ENCODE data around the gene VAMP2.

VAMP2 gene

DNA sequence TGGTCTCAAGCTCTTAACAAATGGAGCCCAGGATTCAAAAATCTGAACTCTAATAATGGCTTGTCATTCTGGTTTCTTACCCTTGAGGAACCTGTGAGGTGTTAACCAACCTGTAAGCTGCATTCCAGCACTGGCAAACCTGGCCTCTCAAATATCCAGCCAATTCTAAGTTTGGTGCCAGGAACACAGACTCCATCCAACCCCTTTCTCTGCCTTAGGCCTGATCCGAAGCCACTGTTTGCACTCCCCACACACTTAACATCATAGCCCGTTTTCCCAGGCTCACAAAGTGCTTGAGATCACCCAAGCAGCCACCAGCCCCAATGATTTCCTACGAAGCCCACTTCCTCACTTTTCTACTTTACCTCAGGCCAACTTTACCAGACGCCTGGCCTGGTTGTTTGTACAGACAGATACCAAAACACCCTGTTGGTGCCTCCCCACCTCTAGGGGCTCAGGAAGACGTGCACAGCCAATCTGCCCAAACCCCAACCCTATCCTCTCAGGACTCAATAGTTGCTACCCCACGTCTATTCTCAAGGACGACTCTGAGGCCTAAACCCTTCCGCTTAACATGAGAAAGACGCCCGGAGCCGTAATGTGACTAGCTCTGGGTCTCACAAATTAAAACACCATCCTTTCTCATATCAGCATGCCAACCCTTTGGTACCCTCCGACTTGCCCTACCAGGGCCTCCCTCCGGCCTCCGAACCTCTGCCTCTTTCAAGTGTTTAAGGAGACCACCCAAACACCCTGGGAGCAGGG is 7.3 kb downstream of the VAMP2 start:
- no peak for DNase-seq

GRCh38 chr17:8154608-8155155 is 8.1 kb downstream of the VAMP2 start:
- no peak for DNase-seq

GRCh38 chr17:8153957-8154607 is 8.7 kb downstream of the VAMP2 start:
- peak; percentile 98 to 99 (median 99) for DNase-seq

DNA sequence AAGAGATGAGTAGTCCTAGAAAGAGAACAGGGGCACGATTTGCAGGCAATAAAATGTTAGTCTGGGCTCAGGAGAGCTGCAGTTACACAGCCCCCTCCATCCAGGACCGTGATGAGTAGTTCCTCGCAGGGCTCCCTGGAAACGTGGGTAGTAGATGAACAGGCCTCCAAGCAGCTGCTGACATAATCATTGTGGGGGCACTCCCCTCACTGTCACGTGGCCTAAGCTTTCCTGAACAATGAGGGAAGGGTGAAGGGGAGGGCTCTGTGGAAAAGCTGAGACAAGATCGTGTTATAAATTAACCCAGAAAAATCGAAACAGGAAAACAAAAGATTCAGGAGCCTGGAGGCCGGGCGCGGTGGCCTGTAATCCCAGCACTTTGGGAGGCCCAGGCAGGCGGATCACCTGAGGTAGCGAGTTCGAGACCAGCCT is 9.2 kb downstream of the VAMP2 start:
- peak; percentile 94 to 98 (median 95) for DNase-seq

GRCh38 chr17:8153031-8153451 is 9.7 kb downstream of the VAMP2 start:
- DNase-seq = no peak

DNA sequence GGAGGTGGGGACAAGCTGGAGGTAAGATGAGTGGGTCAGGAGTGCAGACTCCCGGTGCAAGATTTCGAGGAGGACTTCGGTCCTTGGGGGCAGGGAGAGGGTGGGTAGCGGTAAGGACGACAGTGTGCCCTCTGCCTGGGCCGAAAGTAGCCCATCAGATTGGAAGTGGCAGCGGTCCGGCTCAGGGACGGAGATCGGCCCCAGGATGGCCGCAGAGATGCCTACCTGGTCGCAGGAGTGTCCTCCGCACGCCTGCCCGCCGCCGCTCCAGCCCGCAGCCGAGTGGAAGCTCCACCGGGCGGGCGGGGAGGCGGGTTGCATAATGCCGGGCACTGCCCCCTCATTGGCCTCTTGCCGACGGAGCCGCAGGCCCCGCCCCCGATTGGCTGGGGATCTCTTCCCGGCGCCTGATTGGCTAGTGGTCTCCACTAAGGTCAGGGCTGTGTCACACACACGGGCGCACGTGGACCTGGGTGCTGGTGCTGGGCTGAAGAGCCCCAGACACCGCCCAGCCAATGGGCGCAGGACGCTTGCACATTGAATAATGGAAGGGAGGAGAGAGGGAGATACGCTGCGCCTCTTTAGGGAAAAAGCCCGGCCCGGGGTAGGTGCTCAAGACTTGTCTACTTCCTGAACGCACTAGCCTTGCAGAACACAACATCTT is 10.5 kb downstream of the VAMP2 start, which contains the start of gene PER1:
PER1 (minus strand) TSS at position 293 of the 664 bp plus-strand sequence. CDS start 1,698 bp downstream, outside the sequence.
- peak; percentile 97 to 98 (median 98) for DNase-seq

DNA sequence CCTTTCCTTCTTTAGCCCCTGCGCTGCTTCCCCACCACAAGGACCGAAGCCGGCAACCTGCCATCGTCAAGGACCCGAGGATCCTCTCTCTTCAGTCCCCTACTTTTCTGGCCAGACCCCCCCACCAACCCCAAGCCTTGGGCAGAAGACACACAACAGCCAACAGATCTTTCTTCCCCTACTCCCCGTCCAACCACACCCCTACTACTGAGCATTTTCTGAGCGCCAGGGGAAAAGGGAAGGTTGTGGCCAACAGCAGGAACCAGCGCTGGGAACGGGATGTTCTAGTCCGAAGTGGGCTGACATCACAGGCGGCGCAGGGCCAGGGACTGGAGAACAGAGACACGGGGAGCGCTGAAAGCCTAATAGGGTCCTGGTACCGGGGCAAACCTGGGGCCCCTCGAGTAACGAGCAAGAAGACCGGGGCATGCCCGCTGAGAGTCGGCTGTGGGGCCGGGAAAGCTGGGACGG is 11.1 kb downstream of the VAMP2 start:
- peak; percentile 84 to 93 (median 90) for DNase-seq

DNA sequence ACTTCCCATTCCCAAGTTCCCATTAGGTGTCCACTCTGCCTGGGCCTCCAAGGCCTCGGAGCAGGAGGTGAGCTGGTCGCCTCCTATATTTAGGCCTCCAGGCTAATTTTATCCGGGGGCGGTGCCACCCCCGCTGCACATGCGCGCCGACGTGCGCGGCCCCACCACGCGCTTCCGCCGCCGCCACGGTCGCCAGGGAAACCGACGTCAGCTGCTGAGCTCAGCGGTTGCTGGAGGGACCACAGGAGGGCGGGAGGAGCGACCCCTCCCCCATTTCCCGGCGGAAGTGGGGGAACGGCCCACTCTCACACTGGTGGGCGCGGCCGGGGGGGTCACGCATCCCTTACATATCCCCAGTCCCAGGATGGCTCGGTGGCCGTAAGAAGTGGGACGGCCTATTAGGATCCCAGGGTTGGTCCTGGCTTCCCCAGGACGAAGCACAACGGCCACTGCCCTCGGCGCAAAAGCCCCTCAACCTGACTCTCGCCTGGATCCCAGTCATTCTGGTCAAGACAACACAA is 11.6 kb downstream of the VAMP2 start:
- DNase-seq = peak; percentile 93 to 97 (median 96)

- DNase-seq = no peak
Observed at GRCh38 chr17:8150194-8151119, 12.3 kb downstream of the VAMP2 start.

DNA sequence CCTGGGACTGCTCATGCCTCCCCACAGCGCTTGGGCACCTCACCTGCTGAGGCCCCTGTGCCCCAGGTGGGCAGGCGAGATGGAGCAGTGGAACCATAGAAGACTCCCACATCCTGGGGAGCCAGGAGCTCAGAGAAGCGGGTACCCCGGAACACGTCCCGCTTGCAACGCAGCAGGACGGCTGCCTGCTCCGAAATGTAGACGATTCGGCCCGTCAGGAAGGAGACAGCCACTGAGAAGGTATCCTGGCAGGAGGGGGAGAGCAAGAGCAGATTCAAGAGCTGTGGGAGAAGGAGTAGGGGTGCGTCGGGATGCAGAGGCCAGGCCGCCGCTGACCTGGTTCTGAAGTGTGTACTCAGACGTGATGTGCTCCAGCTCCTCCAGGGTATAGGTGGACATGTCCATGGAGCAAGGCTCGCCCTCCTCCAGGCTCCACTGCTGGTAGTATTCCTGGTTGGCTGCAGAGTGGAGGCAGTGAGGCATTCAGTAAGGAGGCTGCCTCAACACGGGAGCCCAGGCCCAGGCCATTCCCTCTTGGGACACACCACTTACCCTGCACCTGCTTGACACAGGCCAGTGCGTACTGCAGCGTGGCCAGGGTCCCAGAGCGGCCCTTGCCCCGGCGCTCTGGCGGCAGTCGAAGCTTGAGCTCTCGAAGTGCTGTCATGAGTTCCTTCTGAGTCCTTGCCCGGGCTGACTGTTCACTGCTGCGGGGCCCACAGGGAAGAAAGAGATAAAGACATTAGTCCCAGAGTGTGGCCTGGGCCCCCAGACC is 13.1 kb downstream of the VAMP2 start:
- DNase-seq = no peak

- DNase-seq = no peak
Observed at GRCh38 chr17:8148560-8148959, 14.2 kb downstream of the VAMP2 start.

GRCh38 chr17:8147805-8148404 is 14.8 kb downstream of the VAMP2 start:
- no peak for DNase-seq

DNA sequence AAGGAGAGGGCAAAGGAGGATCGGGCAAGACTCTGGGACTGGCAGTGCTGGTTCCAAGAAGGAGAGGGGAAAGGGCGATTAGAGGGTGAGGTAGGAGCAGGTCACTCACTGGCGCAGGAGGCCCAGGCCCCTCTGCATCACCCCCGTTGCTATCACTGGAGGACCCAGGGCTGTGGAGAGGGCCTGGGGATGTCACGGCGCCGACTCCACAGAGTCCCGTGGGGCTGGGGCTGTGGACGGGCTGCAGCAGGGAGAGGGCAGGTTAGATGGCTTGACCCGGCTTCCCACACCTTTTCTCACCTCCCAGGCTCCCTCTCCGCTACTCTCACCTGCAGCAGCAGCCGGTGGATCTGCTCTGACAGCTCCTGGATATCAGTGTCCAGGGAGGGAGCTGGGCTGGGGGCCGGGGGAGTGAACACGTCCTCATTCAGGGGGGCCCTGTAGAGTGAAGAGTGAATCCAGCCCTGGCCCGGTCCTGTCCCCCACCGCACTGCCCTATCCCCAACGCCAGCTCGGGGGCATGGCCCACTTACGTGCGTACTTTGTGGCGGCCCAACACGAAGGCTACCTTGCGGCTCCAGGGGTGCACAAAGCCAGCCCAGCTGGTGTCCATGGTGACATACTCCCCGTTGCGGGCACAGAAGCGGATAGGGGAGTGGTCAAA is 15.5 kb downstream of the VAMP2 start:
- no peak for DNase-seq

GRCh38 chr17:8146381-8147140 is 16.2 kb downstream of the VAMP2 start:
- no peak for DNase-seq

GRCh38 chr17:8145811-8146210 is 16.9 kb downstream of the VAMP2 start:
- DNase-seq = no peak

DNA sequence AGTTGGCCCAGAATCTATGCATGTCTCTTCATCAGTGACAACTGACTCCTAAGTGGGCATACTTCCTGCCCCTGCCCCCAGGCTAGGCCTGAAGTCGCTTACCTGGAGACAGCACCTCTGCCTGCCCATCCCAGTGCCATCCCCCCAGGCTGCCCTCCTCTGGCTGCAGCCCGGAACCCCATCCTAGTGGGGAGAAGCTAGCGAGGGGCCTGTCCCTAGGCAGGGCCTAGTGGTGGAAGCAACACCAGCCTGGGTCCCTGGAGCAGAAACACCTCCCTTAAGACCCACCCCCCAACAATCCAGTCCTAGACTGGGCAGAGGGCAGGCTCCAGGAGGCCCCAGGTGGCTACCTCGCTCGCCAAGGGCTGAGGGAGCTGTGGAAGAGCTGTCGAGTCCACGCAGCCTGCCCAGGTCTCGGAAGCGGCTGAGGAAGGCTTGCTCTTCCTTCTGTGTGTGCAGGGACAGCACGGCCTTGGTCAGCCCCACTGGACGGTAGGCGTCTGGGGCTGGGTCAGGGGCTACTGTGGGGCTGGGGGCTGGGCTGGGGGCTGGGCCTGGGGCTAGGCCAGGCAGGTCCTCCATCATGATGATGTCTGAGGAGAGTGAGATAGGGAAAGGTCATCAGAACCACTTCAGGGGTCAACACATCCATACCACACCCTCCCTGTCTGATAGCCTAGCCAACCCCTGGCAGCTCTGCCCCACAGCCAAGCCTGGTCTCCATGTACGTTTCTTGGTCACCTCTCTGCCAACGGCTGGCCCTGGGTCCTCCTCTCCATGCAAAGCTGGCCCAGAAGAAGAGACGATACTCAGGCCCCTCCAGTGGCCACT is 18.1 kb downstream of the VAMP2 start:
- DNase-seq = no peak

GRCh38 chr17:8143581-8144400 is 19.0 kb downstream of the VAMP2 start:
- DNase-seq = no peak

Measured in suppressor macrophage (primary cell).